HG03135 (cell line): ENCODE results near the gene HOMER2.
"Not testable (repeated sequence)": the region's sequence is repeated elsewhere in the genome, so short reads cannot be mapped to it uniquely, and the experiment has no call there.

Experiments used
- ATAC-seq: cut with Tn5 transposase; IDR thresholded peaks from one replicate; pipeline ENCODE4 v1.9.1; 2021; ENCODE audit warnings: mild to moderate bottlenecking, moderate library complexity; ENCODE audit not compliant: unreplicated experiment

HOMER2 gene

GRCh38 chr15:82865981-82866380, 86.5 kb downstream of the HOMER2 start:
- not testable (repeated sequence) for ATAC-seq

GRCh38 chr15:82865581-82865980, 86.9 kb downstream of the HOMER2 start:
- ATAC-seq = not testable (repeated sequence)

- ATAC-seq = no peak
Measured at GRCh38 chr15:82864967-82865366, 87.6 kb downstream of the HOMER2 start.

GRCh38 chr15:82862886-82863285, 89.6 kb downstream of the HOMER2 start:
- no peak for ATAC-seq

- no peak for ATAC-seq
Measured at GRCh38 chr15:82858932-82859331, 93.6 kb downstream of the HOMER2 start.

- ATAC-seq = no peak
Measured at GRCh38 chr15:82856397-82857170, 95.9 kb downstream of the HOMER2 start.

GRCh38 chr15:82855286-82856100, 97.0 kb downstream of the HOMER2 start:
- ATAC-seq = no peak

GRCh38 chr15:82854554-82854953, 98.0 kb downstream of the HOMER2 start:
- no peak for ATAC-seq

- ATAC-seq = no peak
Measured at GRCh38 chr15:82852941-82853561, 99.5 kb downstream of the HOMER2 start.

- no peak for ATAC-seq
Measured at GRCh38 chr15:82851981-82852511, 100.5 kb downstream of the HOMER2 start.

- no peak for ATAC-seq
Measured at GRCh38 chr15:82851306-82851850, 101.1 kb downstream of the HOMER2 start.

GRCh38 chr15:82850731-82851130, 101.8 kb downstream of the HOMER2 start:
- ATAC-seq = no peak

GRCh38 chr15:82849556-82850512, 102.7 kb downstream of the HOMER2 start:
- ATAC-seq = no peak

- ATAC-seq = no peak
Measured at GRCh38 chr15:82848241-82848993, 104.1 kb downstream of the HOMER2 start.

- ATAC-seq = no peak
Measured at GRCh38 chr15:82847703-82848102, 104.8 kb downstream of the HOMER2 start.

- no peak for ATAC-seq
Measured at GRCh38 chr15:82846621-82847020, 105.9 kb downstream of the HOMER2 start.

GRCh38 chr15:82845686-82846085, 106.8 kb downstream of the HOMER2 start:
- no peak for ATAC-seq

GRCh38 chr15:82843566-82843965, 109.0 kb downstream of the HOMER2 start:
- no peak for ATAC-seq

- no peak for ATAC-seq
Measured at GRCh38 chr15:82840166-82840565, 112.4 kb downstream of the HOMER2 start.
